Parathyroid adenoma (tissue), 2 donors: ENCODE results near the gene UTS2R.

Experiments
- H2AFZ ChIP-seq: fragments of 300-600 bp; sonication (generic); one replicate; pipeline ENCODE4 v1.7.0; 2017; ENCODE audit warnings: antibody characterized with exemption, mild to moderate bottlenecking
- H3K27ac ChIP-seq: fragments of 300-600 bp; sonication (generic); one replicate; pipeline ENCODE4 v1.7.0; 2017
- H3K27me3 ChIP-seq: fragments of 300-600 bp; sonication (generic); one replicate; pipeline ENCODE4 v1.7.0; 2017; ENCODE audit warnings: low read length; ENCODE audit not compliant: control insufficient read depth, insufficient read depth
- H3K36me3 ChIP-seq: fragments of 300-600 bp; sonication (generic); one replicate; pipeline ENCODE4 v1.7.0; 2017; ENCODE audit warnings: low read length; ENCODE audit not compliant: control insufficient read depth, insufficient read depth
- H3K4me1 ChIP-seq: fragments of 300-600 bp; sonication (generic); one replicate; pipeline ENCODE4 v1.7.0; 2017; ENCODE audit warnings: control low read depth
- H3K4me2 ChIP-seq: fragments of 300-600 bp; sonication (generic); one replicate; pipeline ENCODE4 v1.7.0; 2017; ENCODE audit warnings: low read length
- H3K4me3 ChIP-seq: fragments of 300-600 bp; sonication (generic); one replicate; pipeline ENCODE4 v1.7.0; 2017; ENCODE audit warnings: low read depth, low read length
- H3K79me2 ChIP-seq: fragments of 300-600 bp; sonication (generic); one replicate; pipeline ENCODE4 v1.7.0; 2017; ENCODE audit warnings: control low read depth
- H3K9ac ChIP-seq: fragments of 300-600 bp; sonication (generic); one replicate; pipeline ENCODE4 v1.7.0; 2017; ENCODE audit warnings: mild to moderate bottlenecking
- H3K9me3 ChIP-seq: fragments of 300-600 bp; sonication (generic); one replicate; pipeline ENCODE4 v1.7.0; 2017; ENCODE audit warnings: low read length; ENCODE audit not compliant: control insufficient read depth
- TF ChIP-seq, protein P1 (sequence below): fragments of 300-600 bp; sonication (generic); IDR thresholded peaks from one replicate; pipeline ENCODE4 v1.7.0; 2017; ENCODE audit warnings: antibody characterized with exemption, mild to moderate bottlenecking
- donor health status: primary hyperparathyroidism.

Gene UTS2R

DNA sequence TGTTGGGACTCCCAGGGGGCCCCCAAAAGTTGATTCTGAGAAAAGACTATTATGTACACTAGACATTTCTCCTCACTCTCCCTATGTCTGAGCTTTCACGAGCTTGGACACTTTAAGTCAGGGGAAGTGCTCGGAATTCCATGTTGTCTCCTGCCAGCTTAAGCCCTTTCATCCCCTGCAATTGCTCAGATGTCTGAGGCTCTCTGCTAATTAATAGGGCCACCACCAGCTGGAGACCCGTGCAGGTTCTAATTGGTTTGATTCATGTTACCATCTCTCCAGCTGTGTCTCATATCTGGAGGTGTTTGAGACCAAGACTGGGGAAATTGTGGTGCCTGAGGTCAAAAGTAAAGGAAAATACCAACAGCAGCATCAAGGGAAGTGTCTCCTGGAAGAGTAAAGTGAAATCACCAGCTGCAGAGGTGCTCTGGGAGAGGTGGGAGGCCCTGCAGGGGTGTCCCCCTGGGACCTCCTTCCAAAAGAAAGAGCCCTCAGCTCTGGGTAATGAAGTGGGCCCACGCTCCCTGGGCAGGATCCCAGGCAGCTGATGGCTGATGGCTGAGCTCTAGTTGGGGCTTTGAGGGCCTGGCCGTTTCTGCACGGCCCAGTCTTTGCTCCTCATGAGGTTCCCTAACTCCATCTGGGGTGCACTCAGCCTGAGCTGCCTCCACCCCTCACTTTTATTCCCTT, 5.8 kb upstream of the UTS2R start:
- Histone ChIP-seq H3K27me3 (peaks cover 2% of the 10 kb centered on the region), H3K36me3 (no peaks in the 10 kb centered on the region), H3K27ac (no peak overlapping the region), H3K4me3 (no peak overlapping the region), H2AFZ (no peak overlapping the region), H3K4me1 (peaks cover 3% of the 10 kb centered on the region), H3K9me3 (no peaks in the 10 kb centered on the region), H3K79me2 (no peaks in the 10 kb centered on the region), H3K4me2 (no peak overlapping the region), H3K9ac (no peak overlapping the region)
- TF ChIP-seq, protein P1, sequence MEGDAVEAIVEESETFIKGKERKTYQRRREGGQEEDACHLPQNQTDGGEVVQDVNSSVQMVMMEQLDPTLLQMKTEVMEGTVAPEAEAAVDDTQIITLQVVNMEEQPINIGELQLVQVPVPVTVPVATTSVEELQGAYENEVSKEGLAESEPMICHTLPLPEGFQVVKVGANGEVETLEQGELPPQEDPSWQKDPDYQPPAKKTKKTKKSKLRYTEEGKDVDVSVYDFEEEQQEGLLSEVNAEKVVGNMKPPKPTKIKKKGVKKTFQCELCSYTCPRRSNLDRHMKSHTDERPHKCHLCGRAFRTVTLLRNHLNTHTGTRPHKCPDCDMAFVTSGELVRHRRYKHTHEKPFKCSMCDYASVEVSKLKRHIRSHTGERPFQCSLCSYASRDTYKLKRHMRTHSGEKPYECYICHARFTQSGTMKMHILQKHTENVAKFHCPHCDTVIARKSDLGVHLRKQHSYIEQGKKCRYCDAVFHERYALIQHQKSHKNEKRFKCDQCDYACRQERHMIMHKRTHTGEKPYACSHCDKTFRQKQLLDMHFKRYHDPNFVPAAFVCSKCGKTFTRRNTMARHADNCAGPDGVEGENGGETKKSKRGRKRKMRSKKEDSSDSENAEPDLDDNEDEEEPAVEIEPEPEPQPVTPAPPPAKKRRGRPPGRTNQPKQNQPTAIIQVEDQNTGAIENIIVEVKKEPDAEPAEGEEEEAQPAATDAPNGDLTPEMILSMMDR = no peak

DNA sequence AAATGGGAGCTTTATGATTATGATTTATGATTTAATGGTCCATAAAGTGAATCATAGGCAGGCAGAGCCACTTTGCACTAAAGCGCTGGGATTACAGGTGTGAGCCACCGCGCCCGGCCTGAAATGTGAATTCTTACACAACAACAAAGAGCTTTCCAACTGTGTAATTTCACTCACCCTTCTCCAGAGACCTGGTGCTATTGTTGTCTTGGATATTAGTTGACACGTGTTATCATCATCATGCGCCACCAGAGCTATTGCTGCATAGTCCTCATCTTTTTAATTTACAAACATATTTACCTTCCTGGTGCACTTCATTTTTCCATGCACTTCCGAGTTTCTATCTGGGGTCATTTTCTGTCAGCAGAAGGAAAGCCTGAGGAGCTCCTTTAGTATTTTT, 4.8 kb upstream of the UTS2R start:
- Histone ChIP-seq H3K79me2 (no peaks in the 10 kb centered on the region), H2AFZ (no peak overlapping the region), H3K4me1 (peaks cover 6% of the 10 kb centered on the region), H3K4me2 (no peak overlapping the region), H3K27ac (no peak overlapping the region), H3K9me3 (no peaks in the 10 kb centered on the region), H3K36me3 (no peaks in the 10 kb centered on the region), H3K4me3 (no peak overlapping the region), H3K27me3 (peaks cover 9% of the 10 kb centered on the region), H3K9ac (no peak overlapping the region)
- TF ChIP-seq, protein P1 = no peak

DNA sequence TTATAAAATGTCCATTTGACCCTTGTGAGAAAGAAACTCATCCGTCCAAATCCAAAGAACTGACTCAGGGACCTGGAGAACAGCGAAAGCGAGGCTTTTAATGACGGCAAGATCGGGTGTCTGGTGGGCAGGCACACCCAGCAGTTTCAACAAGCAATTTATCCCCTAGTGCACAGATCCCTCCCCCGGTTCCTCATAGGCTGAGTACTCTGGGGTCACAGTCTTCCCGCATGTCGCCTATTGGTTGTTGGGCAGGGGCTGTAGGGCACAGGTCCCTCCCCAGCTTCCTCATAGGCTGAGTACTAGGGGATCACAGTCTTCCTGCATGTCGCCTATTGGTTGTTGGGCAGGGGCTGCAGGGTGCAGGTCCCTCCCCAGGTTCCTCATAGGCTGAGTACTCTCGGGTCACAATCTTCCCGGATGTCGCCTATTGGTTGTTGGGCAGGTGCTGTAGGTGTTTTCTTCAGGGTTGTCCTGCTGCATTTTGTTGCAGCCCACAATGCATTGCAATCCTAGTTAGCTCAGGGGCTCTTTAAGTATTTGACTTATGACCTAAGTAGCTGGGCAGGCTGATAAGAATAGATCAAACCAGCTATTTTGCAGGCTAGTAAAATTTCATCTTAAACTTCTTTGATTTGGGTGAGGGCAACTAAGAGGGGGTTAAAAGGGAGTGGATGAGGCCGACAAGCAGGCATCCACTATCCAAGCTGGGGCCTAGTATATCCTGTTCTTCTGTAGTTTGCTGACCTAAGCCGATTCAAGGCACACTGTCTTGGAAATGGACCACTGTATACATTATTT, 3.6 kb upstream of the UTS2R start:
- Histone ChIP-seq H3K4me2 (no peak overlapping the region), H3K36me3 (no peaks in the 10 kb centered on the region), H3K79me2 (no peaks in the 10 kb centered on the region), H3K4me1 (peaks cover 6% of the 10 kb centered on the region), H3K9me3 (no peaks in the 10 kb centered on the region), H2AFZ (no peak overlapping the region), H3K27me3 (peaks cover 16% of the 10 kb centered on the region), H3K4me3 (no peak overlapping the region), H3K27ac (no peak overlapping the region), H3K9ac (no peak overlapping the region)
- TF ChIP-seq, protein P1 = no peak

DNA sequence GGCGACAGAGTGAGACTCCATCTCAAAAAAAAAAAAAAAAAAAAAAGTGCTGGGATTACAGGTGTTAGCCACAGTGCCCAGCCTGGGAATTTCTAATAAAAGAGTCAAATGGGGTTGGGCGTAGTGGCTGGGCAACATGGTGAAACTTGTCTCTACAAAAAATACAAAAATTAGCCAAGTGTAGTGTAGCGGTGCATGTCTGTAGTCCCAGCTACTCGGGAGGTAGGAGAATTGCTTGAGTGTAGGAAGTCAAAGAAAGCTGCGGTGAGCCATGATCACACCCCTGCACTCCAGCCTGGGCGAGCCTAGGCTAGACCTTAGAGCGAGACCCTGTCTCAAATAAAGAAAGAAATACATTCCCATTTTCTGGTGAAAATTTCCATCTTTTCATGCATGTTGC, 2.4 kb upstream of the UTS2R start:
- H3K27me3 ChIP-seq = peaks cover 16% of the 10 kb centered on the region

More for the DNA sequence above, 2.4 kb upstream of the UTS2R start:
- H3K4me1 ChIP-seq = peaks cover 6% of the 10 kb centered on the region
- no peak overlapping the region for H3K27ac ChIP-seq
- no peaks in the 10 kb centered on the region for H3K79me2 ChIP-seq
- H3K9ac ChIP-seq = no peak overlapping the region
- TF ChIP-seq, protein P1 = no peak
- no peak overlapping the region for H3K4me3 ChIP-seq
- H3K9me3 ChIP-seq = no peaks in the 10 kb centered on the region
- no peaks in the 10 kb centered on the region for H3K36me3 ChIP-seq
- no peak overlapping the region for H3K4me2 ChIP-seq
- H2AFZ ChIP-seq = no peak overlapping the region
